ENCODE measurements around the gene ANTXRL.
"Not testable (repeated sequence)": the region's sequence is repeated elsewhere in the genome, so short reads cannot be mapped to it uniquely, and the experiment has no call there.

Gene ANTXRL

DNA sequence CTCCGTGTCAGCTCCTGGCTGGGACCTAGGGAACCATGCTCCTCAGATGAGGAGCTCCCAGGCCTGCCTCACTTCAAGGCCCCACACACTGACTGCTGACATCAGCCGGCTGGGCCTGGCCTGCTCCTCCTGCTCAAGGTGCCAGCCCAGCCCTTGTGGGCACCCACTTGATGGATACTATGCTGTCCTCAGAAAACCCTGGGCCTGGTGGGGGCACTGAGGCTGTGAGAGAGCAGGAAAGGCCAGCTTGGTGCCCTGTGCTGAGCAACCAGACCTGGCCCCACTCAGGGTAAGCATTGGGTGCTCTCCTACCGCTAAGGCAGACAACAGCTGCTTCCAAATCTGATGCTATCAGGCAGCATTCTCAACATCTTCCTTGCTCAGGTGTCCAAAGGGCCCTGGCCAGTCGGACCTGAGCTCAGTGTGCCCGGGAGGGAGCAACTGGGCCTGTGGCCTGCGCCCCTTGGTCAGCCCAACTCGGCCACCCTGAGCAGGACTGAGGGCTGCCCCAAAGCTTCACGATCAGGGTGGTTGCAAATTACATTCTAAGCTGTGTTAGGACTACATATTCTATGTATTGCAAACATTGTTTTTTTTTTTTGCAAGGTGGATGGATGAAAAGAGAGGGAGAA lies 21.9 kb upstream of the ANTXRL start:
- Histone ChIP-seq H2BK12ac (ENCODE audit: low read length) (no peak overlapping the region), H4K8ac (ENCODE audit: low read depth, low read length) (peak overlapping the region; percentile 89), H3K23ac (ENCODE audit: low read depth, low read length, poor library complexity) (peak overlapping the region; percentile 29), H2AFZ (ENCODE audit: low read length) (no peak overlapping the region), H3K9me3 (replicated peaks in 1 of 2; ENCODE audit: control insufficient read depth in 2 of 2, insufficient read depth in 1 of 2, low read depth in 1 of 2, low read length in 2 of 2) (peaks cover 0 to 4% of the 10 kb centered on the region in 2 donors), H2BK15ac (ENCODE audit: low read length) (no peak overlapping the region), H3K4ac (ENCODE audit: low read length) (no peak overlapping the region), H3K18ac (ENCODE audit: low read length) (no peak overlapping the region), H2AK5ac (ENCODE audit: low read depth, low read length) (peak overlapping the region; percentile 71), H4K91ac (ENCODE audit: low read depth, low read length, poor library complexity) (no peak overlapping the region), H2BK5ac (ENCODE audit: low read length) (no peak overlapping the region), H3K4me2 (ENCODE audit: insufficient read depth, low read length, poor library complexity, severe bottlenecking) (no peak overlapping the region), H3K27me3 (ENCODE audit: control insufficient read depth in 3 of 3, insufficient read depth in 3 of 3, low read depth in 1 of 3, low read length in 3 of 3) (peaks cover 0 to 3% (median 0%) of the 10 kb centered on the region in 3 experiments), H2BK120ac (ENCODE audit: low read depth, low read length) (no peak overlapping the region), H3K79me1 (ENCODE audit: low read depth, low read length) (peaks cover 2% of the 10 kb centered on the region), H3K14ac (ENCODE audit: low read length) (no peak overlapping the region), H3K4me3 (ENCODE audit: low read length in 2 of 2) (no peak overlapping the region), H3K4me1 (ENCODE audit: control insufficient read depth in 2 of 2, insufficient read depth in 1 of 2, low read depth in 1 of 2, low read length in 2 of 2) (peaks cover 0 to 2% of the 10 kb centered on the region in 2 donors), H3K9ac (ENCODE audit: low read depth, low read length, poor library complexity) (no peak overlapping the region), H3K27ac (replicated peaks; ENCODE audit: low read length) (no peak overlapping the region), H3K36me3 (replicated peaks in 1 of 2; ENCODE audit: control insufficient read depth in 2 of 2, insufficient read depth in 2 of 2, low read length in 2 of 2) (no peaks in the 10 kb centered on the region)
- DNase-seq (ENCODE audit: low spot score): no peak
- no CpG with 5 or more reads among the region's 8 CpGs for WGBS, 2 donors (ENCODE audit: extremely low coverage in 2 of 2, insufficient read length in 2 of 2, insufficient replicate concordance in 1 of 2)

- not testable (repeated sequence) for H3K79me1 ChIP-seq (ENCODE audit: low read depth, low read length); H3K4me1 ChIP-seq (ENCODE audit: control insufficient read depth in 2 of 2, insufficient read depth in 1 of 2, low read depth in 1 of 2, low read length in 2 of 2); H2AFZ ChIP-seq (ENCODE audit: low read length); H3K27me3 ChIP-seq (ENCODE audit: control insufficient read depth in 3 of 3, insufficient read depth in 3 of 3, low read depth in 1 of 3, low read length in 3 of 3); H3K4me3 ChIP-seq (ENCODE audit: low read length in 2 of 2); H2BK5ac ChIP-seq (ENCODE audit: low read length); H3K27ac ChIP-seq (replicated peaks; ENCODE audit: low read length); H2AK5ac ChIP-seq (ENCODE audit: low read depth, low read length); H4K8ac ChIP-seq (ENCODE audit: low read depth, low read length); H3K36me3 ChIP-seq (replicated peaks in 1 of 2; ENCODE audit: control insufficient read depth in 2 of 2, insufficient read depth in 2 of 2, low read length in 2 of 2); H2BK12ac ChIP-seq (ENCODE audit: low read length); H3K4me2 ChIP-seq (ENCODE audit: insufficient read depth, low read length, poor library complexity, severe bottlenecking); H3K23ac ChIP-seq (ENCODE audit: low read depth, low read length, poor library complexity); H2BK15ac ChIP-seq (ENCODE audit: low read length); H3K4ac ChIP-seq (ENCODE audit: low read length); H3K9ac ChIP-seq (ENCODE audit: low read depth, low read length, poor library complexity); H2BK120ac ChIP-seq (ENCODE audit: low read depth, low read length); DNase-seq (ENCODE audit: low spot score); H4K91ac ChIP-seq (ENCODE audit: low read depth, low read length, poor library complexity); H3K9me3 ChIP-seq (replicated peaks in 1 of 2; ENCODE audit: control insufficient read depth in 2 of 2, insufficient read depth in 1 of 2, low read depth in 1 of 2, low read length in 2 of 2)
- Histone ChIP-seq H3K18ac (ENCODE audit: low read length) (peak overlapping the region; percentile 52), H3K14ac (ENCODE audit: low read length) (peak overlapping the region; percentile 39)
- WGBS, 2 donors (ENCODE audit: extremely low coverage in 2 of 2, insufficient read length in 2 of 2, insufficient replicate concordance in 1 of 2): no CpG with 5 or more reads among the region's 6 CpGs
Measured at GRCh38 chr10:46265566-46266305, 21.1 kb upstream of the ANTXRL start.

DNA sequence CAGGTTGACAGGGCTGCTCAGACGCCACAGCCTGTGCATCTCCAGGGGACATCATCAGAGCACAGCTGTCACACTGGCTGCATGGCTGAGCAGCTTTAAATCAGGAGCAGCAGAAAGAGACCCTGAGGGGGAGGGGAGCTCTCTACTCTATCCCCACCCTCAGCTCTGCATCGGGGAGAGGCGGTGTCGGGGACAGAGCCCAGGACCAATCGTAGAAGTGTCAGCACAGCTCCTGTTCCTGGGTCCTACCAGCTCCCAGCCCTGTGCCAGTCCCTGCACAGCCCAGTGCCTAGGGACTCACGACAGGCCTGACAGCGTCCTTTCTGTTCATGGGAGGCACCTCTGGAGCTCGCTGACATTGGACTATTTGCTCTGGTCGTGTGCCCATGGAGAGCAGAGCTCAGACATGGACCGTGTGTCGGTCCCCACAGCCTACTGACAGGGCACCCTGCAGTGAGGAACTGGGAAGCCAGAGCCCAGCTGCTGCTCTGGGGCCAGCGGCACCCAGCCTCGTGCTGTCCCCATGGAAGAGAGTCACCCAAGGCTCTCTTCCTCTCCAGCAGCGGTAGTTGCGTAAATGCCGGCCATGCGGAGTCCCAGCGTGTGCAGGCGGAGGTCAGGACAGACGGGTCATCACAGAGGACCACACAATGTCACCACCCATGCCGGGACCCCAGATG lies 20.4 kb upstream of the ANTXRL start:
- Histone ChIP-seq H3K79me1 (ENCODE audit: low read depth, low read length) (peaks cover 2% of the 10 kb centered on the region), H2BK5ac (ENCODE audit: low read length) (peak overlapping the region; percentile 8), H3K4me1 (ENCODE audit: control insufficient read depth in 2 of 2, insufficient read depth in 1 of 2, low read depth in 1 of 2, low read length in 2 of 2) (peaks cover 0 to 2% of the 10 kb centered on the region in 2 donors), H3K4ac (ENCODE audit: low read length) (no peak overlapping the region), H3K23ac (ENCODE audit: low read depth, low read length, poor library complexity) (peak overlapping the region; percentile 68), H3K27me3 (ENCODE audit: control insufficient read depth in 3 of 3, insufficient read depth in 3 of 3, low read depth in 1 of 3, low read length in 3 of 3) (peaks cover 0 to 3% (median 0%) of the 10 kb centered on the region in 3 experiments), H2AK5ac (ENCODE audit: low read depth, low read length) (peak overlapping the region; percentile 56), H4K8ac (ENCODE audit: low read depth, low read length) (no peak overlapping the region), H3K27ac (replicated peaks; ENCODE audit: low read length) (no peak overlapping the region), H3K18ac (ENCODE audit: low read length) (peak overlapping the region; percentile 67), H2AFZ (ENCODE audit: low read length) (no peak overlapping the region), H3K36me3 (replicated peaks in 1 of 2; ENCODE audit: control insufficient read depth in 2 of 2, insufficient read depth in 2 of 2, low read length in 2 of 2) (no peaks in the 10 kb centered on the region), H2BK15ac (ENCODE audit: low read length) (no peak overlapping the region), H2BK12ac (ENCODE audit: low read length) (peak overlapping the region; percentile 43), H3K4me3 (ENCODE audit: low read length in 2 of 2) (peak overlapping the region in 1 of 2 donors; percentile 19), H3K14ac (ENCODE audit: low read length) (peak overlapping the region; percentile 85), H2BK120ac (ENCODE audit: low read depth, low read length) (peak overlapping the region; percentile 16), H3K9ac (ENCODE audit: low read depth, low read length, poor library complexity) (no peak overlapping the region), H4K91ac (ENCODE audit: low read depth, low read length, poor library complexity) (no peak overlapping the region), H3K4me2 (ENCODE audit: insufficient read depth, low read length, poor library complexity, severe bottlenecking) (no peak overlapping the region), H3K9me3 (replicated peaks in 1 of 2; ENCODE audit: control insufficient read depth in 2 of 2, insufficient read depth in 1 of 2, low read depth in 1 of 2, low read length in 2 of 2) (peaks cover 0 to 4% of the 10 kb centered on the region in 2 donors)
- DNase-seq (ENCODE audit: low spot score): no peak
- no CpG with 5 or more reads among the region's 21 CpGs for WGBS, 2 donors (ENCODE audit: extremely low coverage in 2 of 2, insufficient read length in 2 of 2, insufficient replicate concordance in 1 of 2)

All from neuronal stem cell (in vitro differentiated cells).